HG03175 (cell line): ENCODE results near the gene GSG1L.

Experiments
- ATAC-seq: cut with Tn5 transposase; IDR thresholded peaks from one replicate; pipeline ENCODE4 v1.9.1; 2021; ENCODE audit warnings: mild to moderate bottlenecking, moderate library complexity; ENCODE audit not compliant: unreplicated experiment

GSG1L gene

DNA sequence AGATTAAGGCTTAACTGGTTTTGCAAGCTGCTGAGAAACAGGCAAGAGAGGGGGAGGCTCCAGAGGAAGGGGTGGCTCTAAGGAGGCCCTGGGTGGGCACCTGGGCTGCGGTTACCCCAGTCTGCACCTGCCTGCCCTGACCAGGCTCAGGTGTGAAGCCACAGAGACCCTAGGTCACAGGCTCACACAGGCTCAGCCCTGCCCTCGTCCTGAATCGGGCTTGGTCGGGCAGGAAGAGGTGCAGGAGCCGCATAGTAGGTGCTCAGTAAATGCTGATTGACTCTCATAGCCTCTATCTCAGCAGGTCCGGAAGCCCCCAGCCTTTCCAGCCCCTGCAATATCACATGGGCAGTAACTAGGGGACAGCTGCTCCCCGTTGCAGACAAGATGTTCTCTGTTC lies 203.4 kb downstream of the GSG1L start:
- no peak for ATAC-seq

- ATAC-seq = no peak
Observed at GRCh38 chr16:27859020-27859419, 204.5 kb downstream of the GSG1L start.

GRCh38 chr16:27853651-27854050 lies 209.9 kb downstream of the GSG1L start:
- no peak for ATAC-seq

DNA sequence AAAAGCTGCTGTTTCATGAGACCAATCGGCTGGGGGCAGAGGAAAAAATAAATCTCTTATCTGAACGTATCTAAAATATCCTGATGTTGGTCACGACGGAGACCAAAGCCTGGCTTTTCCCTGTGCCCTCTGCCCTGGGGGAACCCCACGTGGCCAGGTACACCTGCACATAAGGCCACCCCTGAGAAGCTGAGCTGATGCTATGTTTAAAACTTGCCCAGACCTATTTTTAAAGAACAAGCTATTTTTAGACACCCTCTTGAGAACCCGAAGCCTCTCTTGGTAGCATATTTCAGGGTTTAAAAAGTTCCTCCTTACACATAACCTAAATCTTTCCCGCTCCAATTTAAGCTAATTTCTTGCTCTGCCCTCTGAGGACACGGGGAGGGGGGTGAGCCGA lies 210.4 kb downstream of the GSG1L start:
- no peak for ATAC-seq

DNA sequence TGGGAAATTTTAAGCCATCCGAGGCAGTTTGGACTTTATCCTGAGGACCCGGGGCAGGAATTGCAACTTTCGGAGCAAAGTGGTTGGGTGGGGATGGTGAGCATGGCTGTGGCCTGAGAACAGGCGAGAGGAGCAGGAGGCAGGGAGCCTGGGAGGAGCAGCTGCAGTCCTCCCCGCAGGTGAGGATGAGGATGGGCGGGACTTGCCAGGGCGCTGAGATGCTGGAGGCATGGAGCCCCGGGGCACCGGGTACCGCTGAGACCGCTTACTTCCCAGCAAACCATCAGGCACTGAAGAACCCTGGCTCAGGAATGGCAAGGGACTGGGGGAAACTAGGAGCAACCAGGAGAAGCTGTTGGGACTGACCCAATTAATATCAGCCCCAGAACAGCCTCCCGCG lies 210.8 kb downstream of the GSG1L start:
- ATAC-seq = no peak

DNA sequence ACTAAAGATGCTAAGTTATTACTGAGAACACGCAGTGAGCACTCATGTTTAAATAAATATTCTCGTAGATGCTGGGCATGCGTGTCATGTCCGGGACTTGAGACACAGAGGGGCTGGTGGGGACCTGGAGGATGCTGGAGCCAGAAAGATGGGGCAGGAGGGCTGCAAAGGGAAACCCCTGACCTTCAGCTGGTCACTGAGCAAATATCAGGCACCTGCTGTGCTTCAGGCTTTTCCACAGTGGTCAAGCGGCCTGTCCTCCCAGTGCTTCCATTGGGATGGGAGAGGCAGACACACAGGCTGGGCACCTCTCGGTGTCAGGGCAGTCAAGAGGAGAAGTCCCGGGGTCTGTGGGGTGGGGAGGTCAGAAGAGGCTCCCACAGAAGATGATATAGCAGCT lies 211.4 kb downstream of the GSG1L start:
- no peak for ATAC-seq

- ATAC-seq = no peak
Observed at GRCh38 chr16:27851586-27851985, 211.9 kb downstream of the GSG1L start.

DNA sequence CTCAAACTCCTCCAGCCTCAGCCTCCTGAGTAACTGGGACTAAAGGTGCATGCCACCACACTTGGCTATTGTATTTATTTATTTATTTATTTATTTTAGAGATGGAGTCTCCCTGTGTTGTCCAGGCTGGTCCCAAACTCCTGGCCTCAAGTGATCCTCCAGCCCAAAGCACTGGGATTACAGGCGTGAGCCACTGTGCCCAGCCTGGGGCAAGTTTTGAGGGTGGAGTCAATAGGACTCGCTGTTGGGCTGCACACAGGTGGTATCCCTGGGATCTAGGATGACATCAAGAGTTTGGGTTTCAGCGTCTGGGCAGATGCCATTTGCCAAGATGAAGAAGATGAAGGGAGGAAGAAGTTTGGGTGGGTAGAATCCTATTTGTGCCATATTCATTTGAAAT lies 213.9 kb downstream of the GSG1L start:
- no peak for ATAC-seq

DNA sequence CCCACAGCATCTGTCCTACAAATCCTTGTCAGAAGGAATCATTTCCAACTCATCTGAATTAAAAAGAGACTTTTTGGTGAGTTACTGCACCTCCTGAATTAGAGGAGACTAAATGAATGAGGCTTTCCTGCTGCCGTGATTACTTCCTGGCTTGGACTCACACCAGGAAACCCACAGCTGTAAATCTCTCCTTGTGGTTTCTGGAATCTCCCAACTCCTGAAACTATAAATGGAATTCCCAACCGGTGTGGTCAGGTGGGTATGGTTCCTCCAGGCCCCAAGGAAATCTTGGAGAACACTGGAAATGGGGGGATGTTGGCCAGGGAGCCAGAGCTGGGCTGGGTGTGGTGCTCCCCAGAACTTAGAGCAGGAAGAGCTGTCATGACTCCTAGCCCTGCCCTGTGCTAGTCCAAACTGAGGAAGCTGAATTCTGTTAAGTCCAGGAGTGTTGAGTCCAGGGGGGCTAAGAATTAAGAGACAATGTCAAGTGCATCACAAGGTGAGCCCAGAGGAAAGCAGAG lies 216.4 kb downstream of the GSG1L start:
- ATAC-seq = no peak

- ATAC-seq = no peak
Observed at GRCh38 chr16:27844826-27845225, 218.7 kb downstream of the GSG1L start.

GRCh38 chr16:27843800-27844199 lies 219.7 kb downstream of the GSG1L start:
- no peak for ATAC-seq

DNA sequence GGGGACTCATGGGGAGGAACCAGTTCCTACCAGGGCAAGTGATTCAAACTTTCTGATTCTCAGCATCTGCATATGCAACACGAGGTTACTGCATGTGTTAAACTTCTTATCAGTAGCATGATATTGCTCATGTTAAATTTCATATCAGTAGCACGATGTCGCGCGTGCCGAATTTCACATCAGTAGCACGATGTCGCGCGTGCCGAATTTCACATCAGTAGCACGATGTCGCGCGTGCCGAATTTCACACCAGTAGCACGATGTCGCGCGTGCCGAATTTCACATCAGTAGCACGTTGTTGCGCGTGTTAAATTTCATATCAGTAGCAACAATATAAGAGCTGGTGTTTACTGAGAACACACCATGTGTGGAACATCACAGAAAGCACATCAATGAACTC lies 221.6 kb downstream of the GSG1L start:
- ATAC-seq = no peak

- no peak for ATAC-seq
Observed at GRCh38 chr16:27841061-27841801, 222.3 kb downstream of the GSG1L start.

DNA sequence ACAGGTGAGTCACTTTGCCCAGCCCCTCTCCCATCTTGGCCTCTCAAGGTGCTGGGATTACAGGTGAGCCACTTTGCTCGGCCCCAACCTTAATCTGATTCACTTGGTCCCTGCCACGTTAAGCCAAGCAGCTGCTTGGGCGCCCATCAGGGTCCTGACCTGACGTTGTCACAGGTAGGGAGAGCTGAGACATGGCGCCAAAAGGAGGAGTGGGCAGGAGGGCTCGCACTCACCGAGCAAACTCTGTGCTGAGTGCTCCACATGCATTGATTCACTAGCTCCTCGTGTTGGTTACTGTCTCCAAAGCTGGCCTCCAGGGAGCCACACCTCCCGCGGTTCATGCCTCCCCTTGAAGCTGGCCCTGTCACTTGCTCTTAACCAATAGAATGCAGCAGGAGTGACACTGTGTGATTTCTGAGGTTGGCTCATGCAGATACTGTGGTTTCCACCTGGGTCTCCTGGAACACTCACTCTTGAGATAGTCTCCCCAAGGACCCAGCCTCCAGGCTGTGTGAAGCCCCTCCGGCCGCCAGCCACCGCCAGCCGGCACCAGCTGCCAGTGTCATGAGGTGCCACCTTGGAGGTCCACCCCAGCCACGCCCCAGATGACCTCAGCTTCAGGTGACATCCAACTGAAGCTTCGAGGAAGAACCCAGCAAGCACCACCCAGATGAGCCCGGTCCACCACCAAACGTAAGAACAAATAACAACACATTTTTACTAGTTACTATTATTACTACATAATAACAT lies 223.0 kb downstream of the GSG1L start:
- ATAC-seq = no peak

DNA sequence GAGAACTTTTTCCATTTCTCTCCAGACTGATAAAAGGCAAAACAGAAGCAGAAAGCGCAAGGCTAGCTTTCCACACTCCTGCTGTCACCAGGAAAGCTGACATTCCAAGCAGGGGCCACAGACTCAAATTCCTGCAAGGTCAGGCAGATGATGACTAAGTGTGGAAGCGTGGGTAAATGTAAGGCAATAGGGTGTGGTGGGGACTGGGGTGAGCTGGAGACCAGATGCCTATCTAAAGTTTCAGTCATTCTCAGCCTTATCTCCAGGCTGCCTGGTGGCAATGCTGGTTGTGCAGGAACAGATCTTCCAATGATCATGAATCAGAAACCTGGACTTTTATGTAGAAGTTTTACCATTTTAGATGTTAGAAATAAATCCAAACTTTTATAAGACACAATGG lies 224.1 kb downstream of the GSG1L start:
- ATAC-seq = no peak

- ATAC-seq = no peak
Observed at GRCh38 chr16:27838536-27839175, 224.9 kb downstream of the GSG1L start.

DNA sequence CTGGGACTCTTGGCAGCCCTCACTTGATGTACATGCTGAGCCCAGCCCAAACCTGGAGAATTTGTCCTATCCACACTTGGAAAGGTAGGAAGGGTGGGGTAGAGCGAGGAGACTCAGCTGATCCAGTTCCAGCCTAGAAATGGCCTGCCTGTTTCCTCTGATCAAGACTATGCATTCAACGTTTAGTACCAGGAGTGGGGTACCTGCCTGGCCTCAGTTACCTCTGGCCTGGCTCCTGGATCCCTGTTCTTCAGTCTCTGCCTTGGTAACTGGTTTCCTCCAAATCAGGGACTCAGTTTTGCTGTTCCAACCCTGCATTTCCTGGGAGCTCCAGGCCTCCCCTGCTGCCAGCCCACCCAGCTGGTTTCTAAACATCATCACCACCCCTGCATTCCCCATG lies 233.5 kb downstream of the GSG1L start:
- ATAC-seq = no peak

DNA sequence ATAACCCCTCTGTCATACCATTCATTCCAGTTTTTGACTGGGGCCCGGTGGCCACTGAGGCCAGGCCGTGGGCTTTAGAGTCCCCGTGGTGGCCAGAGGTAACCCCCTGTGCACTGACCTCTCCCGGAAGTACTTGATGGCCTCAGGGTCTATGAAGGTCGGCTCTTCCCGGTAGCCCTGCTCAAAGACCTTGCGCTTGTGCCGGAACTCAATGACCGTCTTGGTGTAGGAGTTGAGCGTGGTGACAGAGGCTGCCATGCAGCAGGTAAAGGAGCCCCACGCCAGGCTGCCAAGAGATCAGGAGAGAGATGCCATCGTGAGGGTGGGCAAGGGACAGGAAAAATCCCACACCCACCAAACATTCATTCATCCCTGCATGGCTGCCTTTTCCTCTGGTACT lies 234.8 kb downstream of the GSG1L start:
- no peak for ATAC-seq

DNA sequence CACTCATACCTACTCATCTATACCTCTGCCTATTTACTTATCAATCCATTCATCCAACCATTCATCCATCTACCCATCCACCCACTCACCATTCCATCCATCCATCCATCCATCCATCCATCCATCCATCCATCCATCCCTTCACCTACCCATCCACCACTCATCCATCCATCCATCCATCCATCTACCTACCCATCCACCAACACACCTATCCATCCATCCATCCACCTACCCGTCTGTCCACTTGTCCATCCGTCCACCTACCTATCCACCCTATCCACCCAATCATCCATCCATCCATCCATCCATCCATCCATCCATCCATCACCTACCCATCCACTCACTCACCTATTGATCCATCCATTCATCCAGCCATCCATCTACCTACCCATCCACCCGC lies 235.7 kb downstream of the GSG1L start:
- ATAC-seq = no peak

- ATAC-seq = no peak
Observed at GRCh38 chr16:27826893-27827289, 236.6 kb downstream of the GSG1L start.

DNA sequence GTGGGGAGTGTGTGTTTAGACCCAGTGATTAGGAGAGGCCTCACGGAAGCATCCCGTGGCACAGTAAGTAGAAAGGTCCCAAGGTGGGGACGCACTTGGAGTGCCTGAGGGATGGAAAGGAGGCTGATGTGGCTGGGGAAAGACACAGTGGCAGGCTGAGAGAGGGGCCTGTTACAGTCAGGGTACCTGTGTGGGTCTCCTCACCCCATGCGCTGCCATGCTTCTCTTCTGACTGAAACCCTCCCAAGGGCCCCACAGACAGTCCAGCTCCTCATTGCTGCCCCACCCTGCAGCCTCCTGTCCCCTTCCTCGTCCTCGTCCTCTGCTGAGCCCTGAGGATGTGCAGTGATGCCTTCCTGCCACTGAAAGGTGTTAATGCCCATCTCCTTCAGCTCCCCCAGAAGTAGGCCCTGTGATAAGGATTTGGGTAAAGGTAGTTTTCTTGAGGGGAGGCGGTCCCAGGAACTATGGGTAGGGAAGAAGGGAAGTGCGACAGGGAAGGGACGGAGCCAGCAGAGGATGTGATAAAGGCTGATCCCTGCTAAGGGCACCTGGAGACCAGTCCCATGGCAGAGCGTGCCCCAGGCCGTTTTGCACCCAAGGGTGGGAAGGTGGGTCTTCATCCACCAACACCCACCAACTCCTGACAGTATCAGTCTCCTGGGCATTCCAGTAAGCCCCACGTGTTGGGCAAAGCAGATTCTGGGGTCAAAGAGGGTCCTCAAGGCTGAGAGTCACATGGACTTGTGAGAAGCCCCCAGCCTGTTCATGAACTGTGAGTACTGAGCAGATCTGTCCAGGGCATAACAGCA lies 237.2 kb downstream of the GSG1L start:
- no peak for ATAC-seq
